Adrenal gland (tissue), 5 donors: ENCODE results near the gene CPNE7.

Experiments used
- CTCF ChIP-seq, 6 experiments: fragments of 450-650 bp in 4 of 6; fragments of 200-600 bp in 2 of 6; sonication (generic) in 1 of 6; IDR thresholded peaks; 1 replicate in 5 of 6; 2 replicates in 1 of 6; pipeline versions ENCODE4 v1.5.1 to v1.8.0; 2016 to 2021; ENCODE audit warnings: antibody characterized with exemption in 6 of 6, mild to moderate bottlenecking in 2 of 6, moderate library complexity in 1 of 6
- POLR2A ChIP-seq, 2 donors: fragments of 450-650 bp; IDR thresholded peaks; one replicate each; pipeline ENCODE4 v1.6.1; 2017; ENCODE audit warnings: antibody characterized with exemption in 2 of 2, mild to moderate bottlenecking in 2 of 2, moderate library complexity in 1 of 2
- donor health status: DM: no; HTN: no; CAD: no.

DNA sequence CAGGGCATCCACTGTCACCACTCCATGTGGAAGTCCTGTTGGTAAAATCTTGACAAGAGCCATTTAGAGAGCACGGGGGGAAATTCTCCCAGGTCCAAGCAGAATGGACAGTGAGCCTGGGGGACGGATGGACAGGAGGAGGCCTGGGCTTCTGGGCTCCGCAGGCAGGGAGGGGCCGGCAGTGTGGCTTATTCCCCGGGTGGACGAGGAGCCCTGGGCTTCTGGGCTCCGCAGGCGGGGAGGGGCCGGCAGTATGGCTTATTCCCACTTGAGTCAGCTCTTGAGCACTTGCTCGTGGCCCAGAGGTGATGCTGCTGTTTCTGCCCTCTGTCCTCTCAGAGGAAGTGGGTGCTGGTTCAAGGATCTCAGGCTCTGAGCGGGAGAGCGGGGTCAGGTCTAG lies 37.3 kb upstream of the CPNE7 start:
- TF ChIP-seq CTCF (IDR thresholded peaks at IDR 0.05) (no peak), POLR2A (IDR thresholded peaks at IDR 0.05) (no peak)
